Coronary artery (tissue), 2 donors: ENCODE results near the gene TRIP4.
A peak's percentile ranks its signal among the peaks of the same experiment; 100 is the strongest.

Experiments used
- DNase-seq: peaks from one replicate; pipeline ENCODE4 v3.0.0-alpha.2; 2017; ENCODE audit warnings: low spot score
- H3K27ac ChIP-seq, 2 donors: fragments of 200-600 bp; sonication (generic); one replicate each; pipeline ENCODE4 v1.5.1; 2016 to 2019
- H3K4me3 ChIP-seq: fragments of 200-600 bp; sonication (generic); 2 replicates; pipeline ENCODE4 v1.5.1; 2016; ENCODE audit warnings: mild to moderate bottlenecking, moderate library complexity
- TF ChIP-seq, protein P1 (sequence below): fragments of 200-600 bp; sonication (generic); IDR thresholded peaks from one replicate; pipeline ENCODE4 v1.5.1; 2019; ENCODE audit warnings: antibody characterized with exemption

Gene TRIP4

DNA sequence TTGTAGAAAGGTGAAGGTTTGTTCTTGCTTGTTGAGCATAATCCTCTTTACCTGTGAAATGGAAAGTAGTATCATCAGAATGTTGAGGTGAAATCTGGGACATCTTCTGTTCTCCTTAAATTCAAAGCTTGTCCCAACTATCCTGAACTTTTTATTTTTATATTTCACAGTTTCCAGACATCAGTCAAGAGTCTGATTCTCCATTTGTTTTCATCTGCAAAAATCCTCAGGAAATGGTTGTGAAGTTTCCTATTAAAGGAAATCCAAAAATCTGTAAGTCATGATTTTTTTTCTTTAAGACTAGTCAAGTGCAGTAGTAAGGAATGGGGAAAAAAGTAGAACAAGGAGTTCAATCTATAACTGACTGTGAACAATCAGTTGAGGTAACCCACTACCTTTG is 57.2 kb downstream of the TRIP4 start:
- DNase-seq: no peak
- Histone ChIP-seq H3K27ac (no peak overlapping the region), H3K4me3 (no peak overlapping the region)
- TF ChIP-seq, protein P1, sequence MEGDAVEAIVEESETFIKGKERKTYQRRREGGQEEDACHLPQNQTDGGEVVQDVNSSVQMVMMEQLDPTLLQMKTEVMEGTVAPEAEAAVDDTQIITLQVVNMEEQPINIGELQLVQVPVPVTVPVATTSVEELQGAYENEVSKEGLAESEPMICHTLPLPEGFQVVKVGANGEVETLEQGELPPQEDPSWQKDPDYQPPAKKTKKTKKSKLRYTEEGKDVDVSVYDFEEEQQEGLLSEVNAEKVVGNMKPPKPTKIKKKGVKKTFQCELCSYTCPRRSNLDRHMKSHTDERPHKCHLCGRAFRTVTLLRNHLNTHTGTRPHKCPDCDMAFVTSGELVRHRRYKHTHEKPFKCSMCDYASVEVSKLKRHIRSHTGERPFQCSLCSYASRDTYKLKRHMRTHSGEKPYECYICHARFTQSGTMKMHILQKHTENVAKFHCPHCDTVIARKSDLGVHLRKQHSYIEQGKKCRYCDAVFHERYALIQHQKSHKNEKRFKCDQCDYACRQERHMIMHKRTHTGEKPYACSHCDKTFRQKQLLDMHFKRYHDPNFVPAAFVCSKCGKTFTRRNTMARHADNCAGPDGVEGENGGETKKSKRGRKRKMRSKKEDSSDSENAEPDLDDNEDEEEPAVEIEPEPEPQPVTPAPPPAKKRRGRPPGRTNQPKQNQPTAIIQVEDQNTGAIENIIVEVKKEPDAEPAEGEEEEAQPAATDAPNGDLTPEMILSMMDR: no peak

- DNase-seq: no peak
- TF ChIP-seq, protein P1: no peak
- Histone ChIP-seq H3K27ac (no peak overlapping the region), H3K4me3 (no peak overlapping the region)
Measured at GRCh38 chr15:64447536-64448315, 60.1 kb downstream of the TRIP4 start.

GRCh38 chr15:64452988-64453688 is 65.5 kb downstream of the TRIP4 start:
- DNase-seq: no peak
- Histone ChIP-seq H3K27ac (no peak overlapping the region), H3K4me3 (no peak overlapping the region)
- TF ChIP-seq, protein P1: no peak

DNA sequence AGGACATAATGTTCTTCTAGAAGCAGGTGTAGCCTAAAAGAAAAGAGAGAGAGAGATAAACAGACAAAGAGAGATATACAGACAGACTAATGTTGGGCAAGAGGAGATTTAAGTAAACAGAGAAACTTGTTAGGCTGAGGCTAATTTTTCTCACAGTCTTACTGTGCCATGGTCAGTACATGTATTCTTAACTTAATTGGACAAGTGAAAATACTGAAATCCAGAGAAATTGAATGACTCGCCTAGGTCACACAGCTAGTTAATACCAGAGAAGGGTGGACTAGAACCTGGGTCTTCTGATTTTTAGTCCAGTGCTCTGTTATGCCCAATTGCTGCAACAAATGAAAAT is 66.0 kb downstream of the TRIP4 start:
- H3K4me3 ChIP-seq: no peak overlapping the region
- DNase-seq: no peak
- TF ChIP-seq, protein P1: no peak
- H3K27ac ChIP-seq: no peak overlapping the region

DNA sequence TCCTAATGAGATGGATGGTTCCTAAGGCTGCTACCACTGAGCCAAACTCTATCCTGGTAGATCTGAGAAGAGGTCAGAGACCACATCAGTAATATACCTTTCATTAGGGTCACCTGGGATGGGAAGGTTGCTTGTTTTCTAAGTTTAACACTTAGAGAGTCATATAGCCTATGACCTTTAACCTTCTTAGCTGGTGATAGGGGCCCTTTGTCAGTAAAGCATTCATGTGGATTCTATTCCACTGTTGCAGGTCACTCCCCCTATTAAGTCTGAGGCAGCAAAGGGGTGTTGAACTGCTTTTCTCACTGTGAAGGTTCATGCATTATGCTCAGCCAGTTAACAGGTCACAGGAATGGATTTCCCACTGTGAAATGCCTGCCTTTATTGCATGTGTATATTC is 66.6 kb downstream of the TRIP4 start:
- Histone ChIP-seq H3K4me3 (no peak overlapping the region), H3K27ac (no peak overlapping the region)
- TF ChIP-seq, protein P1: no peak

GRCh38 chr15:64455961-64456371 is 68.3 kb downstream of the TRIP4 start:
- no peak for DNase-seq
- Histone ChIP-seq H3K27ac (peak overlapping the region in 1 of 2 donors; percentile 32), H3K4me3 (no peak overlapping the region)
- TF ChIP-seq, protein P1: no peak

More for the DNA sequence above, 66.6 kb downstream of the TRIP4 start:
- no peak for DNase-seq

- H3K27ac ChIP-seq: no peak overlapping the region
- DNase-seq: no peak
- no peak overlapping the region for H3K4me3 ChIP-seq
- TF ChIP-seq, protein P1: no peak
Measured at GRCh38 chr15:64456634-64457108, 69.0 kb downstream of the TRIP4 start.
